Measurements from ENCODE around the gene SDSL.

DNA sequence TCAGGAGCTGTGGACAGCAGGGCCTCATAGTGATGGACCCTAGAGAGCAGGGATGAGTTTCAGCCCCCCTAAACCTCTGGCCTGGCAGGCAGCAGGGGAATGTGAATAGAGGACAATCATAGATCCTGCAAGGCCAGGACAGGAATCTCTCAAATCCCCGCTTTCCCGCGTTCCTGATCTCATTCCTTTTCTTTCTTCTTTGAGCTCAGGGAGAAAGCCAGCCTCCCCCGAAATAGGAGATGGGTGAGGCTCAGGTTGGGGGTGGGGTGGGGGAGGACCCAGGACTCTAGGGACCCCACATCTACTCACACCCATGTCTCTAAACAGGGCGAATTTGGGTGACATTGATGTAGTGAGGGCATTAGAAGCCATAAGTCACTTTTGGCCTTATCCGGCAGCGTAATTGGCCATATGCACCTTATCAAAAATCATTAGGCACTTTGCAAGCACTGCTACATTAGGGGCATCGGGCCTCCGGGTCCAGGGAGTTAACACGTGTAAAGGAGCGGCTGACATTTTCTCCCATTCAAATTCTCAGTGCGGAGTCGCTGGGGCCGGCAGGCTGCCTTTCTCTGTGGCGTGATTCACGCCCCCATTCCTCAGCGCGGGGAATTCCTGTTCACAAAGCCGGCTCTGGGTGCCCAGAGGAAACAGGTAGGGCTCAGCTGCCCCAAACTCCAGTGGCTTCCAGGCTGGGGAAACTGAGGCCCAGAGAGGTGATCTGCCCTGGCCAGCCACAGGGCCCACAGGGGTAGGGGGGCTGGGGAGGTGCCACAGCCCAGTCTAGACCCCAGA, 48.0 kb downstream of the SDSL start:
- TF ChIP-seq, protein P1, sequence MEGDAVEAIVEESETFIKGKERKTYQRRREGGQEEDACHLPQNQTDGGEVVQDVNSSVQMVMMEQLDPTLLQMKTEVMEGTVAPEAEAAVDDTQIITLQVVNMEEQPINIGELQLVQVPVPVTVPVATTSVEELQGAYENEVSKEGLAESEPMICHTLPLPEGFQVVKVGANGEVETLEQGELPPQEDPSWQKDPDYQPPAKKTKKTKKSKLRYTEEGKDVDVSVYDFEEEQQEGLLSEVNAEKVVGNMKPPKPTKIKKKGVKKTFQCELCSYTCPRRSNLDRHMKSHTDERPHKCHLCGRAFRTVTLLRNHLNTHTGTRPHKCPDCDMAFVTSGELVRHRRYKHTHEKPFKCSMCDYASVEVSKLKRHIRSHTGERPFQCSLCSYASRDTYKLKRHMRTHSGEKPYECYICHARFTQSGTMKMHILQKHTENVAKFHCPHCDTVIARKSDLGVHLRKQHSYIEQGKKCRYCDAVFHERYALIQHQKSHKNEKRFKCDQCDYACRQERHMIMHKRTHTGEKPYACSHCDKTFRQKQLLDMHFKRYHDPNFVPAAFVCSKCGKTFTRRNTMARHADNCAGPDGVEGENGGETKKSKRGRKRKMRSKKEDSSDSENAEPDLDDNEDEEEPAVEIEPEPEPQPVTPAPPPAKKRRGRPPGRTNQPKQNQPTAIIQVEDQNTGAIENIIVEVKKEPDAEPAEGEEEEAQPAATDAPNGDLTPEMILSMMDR (IDR thresholded peaks at IDR 0.05) = no peak
- no peak for TF ChIP-seq POLR2A (IDR thresholded peaks at IDR 0.05)
